ENCODE measurements around the gene FYB1. TPM values are rescaled to one million over a fixed set of nuclear protein-coding genes. Genes with fewer than 3 reads are reported as not detected.

FYB1 gene
- total and polyA plus RNA-seq, 2 of the 8 experiments (the other 6 are each of a cell fraction or from before 2014, with no cell fraction given), result not detected

- Histone ChIP-seq H3K79me2 (ENCODE audit: control insufficient read depth in 1 of 2, insufficient read depth in 2 of 2, low read length in 2 of 2) (no peaks in the 10 kb centered on the region), H4K5ac (ENCODE audit: insufficient read length, low read depth, low read length) (no peak overlapping the region), H4K20me1 (replicated peaks in 1 of 2; ENCODE audit: control insufficient read depth in 1 of 2, insufficient read depth in 2 of 2, low read length in 2 of 2) (no peaks in the 10 kb centered on the region), H2BK5ac (ENCODE audit: low read depth, low read length) (no peak overlapping the region), H2BK120ac (replicated peaks; ENCODE audit: low read depth, low read length) (no peak overlapping the region), H4K8ac (ENCODE audit: extremely low read depth, insufficient read depth, low read length) (no peak overlapping the region), H3K23me2 (ENCODE audit: low read depth, low read length) (no peaks in the 10 kb centered on the region), H3K14ac (ENCODE audit: insufficient read length) (no peak overlapping the region), H3K4me1 (replicated peaks in 1 of 4; ENCODE audit: control insufficient read depth in 3 of 4, insufficient read depth in 4 of 4, low read length in 3 of 4) (no peaks in the 10 kb centered on the region), H4K91ac (replicated peaks; ENCODE audit: insufficient read length, low read length) (no peak overlapping the region), H3K23ac (ENCODE audit: insufficient read length) (no peak overlapping the region), H3K27ac (ENCODE audit: low read depth, low read length) (no peak overlapping the region), H3K9me3 (ENCODE audit: insufficient read depth in 2 of 2, low read depth in 1 of 2, low read length in 1 of 2) (no peaks in the 10 kb centered on the region), H2BK20ac (ENCODE audit: low read length) (no peak overlapping the region), H3K18ac (ENCODE audit: extremely low read depth, low read length) (no peak overlapping the region), H2BK12ac (ENCODE audit: low read depth, low read length) (no peak overlapping the region), H3K27me3 (replicated peaks in 1 of 4; ENCODE audit: control insufficient read depth in 3 of 4, extremely low read depth in 1 of 4, insufficient read depth in 3 of 4, low read length in 3 of 4) (no peaks in the 10 kb centered on the region), H3K56ac (replicated peaks; ENCODE audit: insufficient read length, low read depth, low read length) (no peak overlapping the region), H3K79me1 (ENCODE audit: low read depth, low read length) (no peaks in the 10 kb centered on the region), H3K4ac (replicated peaks; ENCODE audit: insufficient read length, low read depth, low read length) (no peak overlapping the region), H2AK5ac (ENCODE audit: low read depth, low read length) (no peak overlapping the region), H3K4me3 (ENCODE audit: extremely low read depth in 1 of 4, insufficient read depth in 2 of 4, low read depth in 3 of 4, low read length in 4 of 4) (no peak overlapping the region), H3K36me3 (ENCODE audit: control insufficient read depth in 2 of 4, insufficient read depth in 4 of 4, low read length in 3 of 4) (no peaks in the 10 kb centered on the region), H2AFZ (ENCODE audit: low read length) (no peak overlapping the region), H3K4me2 (ENCODE audit: insufficient read depth in 1 of 2, low read depth in 2 of 2, low read length in 2 of 2) (no peak overlapping the region), H3K9ac (replicated peaks in 1 of 4; ENCODE audit: extremely low read depth in 1 of 4, low read depth in 3 of 4, low read length in 3 of 4) (no peak overlapping the region), H2BK15ac (ENCODE audit: low read length) (no peak overlapping the region)
- DNase-seq (ENCODE audit: low read depth in 1 of 2, low spot score in 2 of 2), result no peak
- no peak for FAIRE-seq
- 91% methylated on average over 4 of the region's 4 CpGs; no CpG with 5 or more reads in 1 of the 2 experiments for WGBS, 2 experiments (ENCODE audit: extremely low coverage in 1 of 2, insufficient coverage in 1 of 2, insufficient read length in 1 of 2, insufficient replicate concordance in 2 of 2, low coverage in 1 of 2, low lambda C conversion rate in 2 of 2, missing lambda C conversion rate in 1 of 2)
- TF ChIP-seq RNF2 (IDR thresholded peaks at IDR 0.05; ENCODE audit: borderline replicate concordance, low read depth, low read length, missing control alignments, poor library complexity, severe bottlenecking), result no peak
- ChIA-PET CTCF (ENCODE audit: partially characterized antibody) (interaction anchor here (1.2 kb wide), 1 partner anchor 24 kb away, joined by 3 read pairs; no protein-coding TSS in a partner anchor), POLR2A (ENCODE audit: partially characterized antibody) (no interaction called here)
Measured at GRCh38 chr5:39158127-39158593, 61.2 kb downstream of the FYB1 start.

Data from H1 (cell line).